MG63 (cell line): ENCODE results near the gene FAHD1. TPM values are rescaled to one million over a fixed set of nuclear protein-coding genes. Genes with fewer than 3 reads are reported as not detected.
A peak's percentile ranks its signal among the peaks of the same experiment; 100 is the strongest.

ENCODE experiments used
- DNase-seq: peaks from one replicate; pipeline ENCODE4 v3.0.0-alpha.2; 2020
- H3K27me3 ChIP-seq: fragments of 250-450 bp; sonication (Bioruptor Pico); 2 replicates; pipeline ENCODE4 v1.5.1; 2020; ENCODE audit warnings: mild to moderate bottlenecking, moderate library complexity
- H3K36me3 ChIP-seq: fragments of 250-450 bp; sonication (Bioruptor Pico); 2 replicates; pipeline ENCODE4 v1.5.1; 2020; ENCODE audit warnings: mild to moderate bottlenecking, moderate library complexity
- H3K4me3 ChIP-seq: fragments of 250-450 bp; sonication (Bioruptor Pico); 2 replicates; pipeline ENCODE4 v1.5.1; 2020; ENCODE audit warnings: mild to moderate bottlenecking, moderate library complexity
- H3K9me3 ChIP-seq: fragments of 250-450 bp; sonication (Bioruptor Pico); 2 replicates; pipeline ENCODE4 v1.5.1; 2020; ENCODE audit warnings: mild to moderate bottlenecking, moderate library complexity
- total RNA-seq: library from RNA; depleted of rRNA; stranded (reverse); fragments of >200 nt; shearing (Covaris generic); gene quantifications from 2 replicates; pipeline ENCODE4 v1.2.3, GENCODE V29; 2014; ENCODE audit warnings: low replicate concordance; rRNA removed

Gene FAHD1
- 33.4 and 35.4 TPM in 2 replicates for total RNA-seq

DNA sequence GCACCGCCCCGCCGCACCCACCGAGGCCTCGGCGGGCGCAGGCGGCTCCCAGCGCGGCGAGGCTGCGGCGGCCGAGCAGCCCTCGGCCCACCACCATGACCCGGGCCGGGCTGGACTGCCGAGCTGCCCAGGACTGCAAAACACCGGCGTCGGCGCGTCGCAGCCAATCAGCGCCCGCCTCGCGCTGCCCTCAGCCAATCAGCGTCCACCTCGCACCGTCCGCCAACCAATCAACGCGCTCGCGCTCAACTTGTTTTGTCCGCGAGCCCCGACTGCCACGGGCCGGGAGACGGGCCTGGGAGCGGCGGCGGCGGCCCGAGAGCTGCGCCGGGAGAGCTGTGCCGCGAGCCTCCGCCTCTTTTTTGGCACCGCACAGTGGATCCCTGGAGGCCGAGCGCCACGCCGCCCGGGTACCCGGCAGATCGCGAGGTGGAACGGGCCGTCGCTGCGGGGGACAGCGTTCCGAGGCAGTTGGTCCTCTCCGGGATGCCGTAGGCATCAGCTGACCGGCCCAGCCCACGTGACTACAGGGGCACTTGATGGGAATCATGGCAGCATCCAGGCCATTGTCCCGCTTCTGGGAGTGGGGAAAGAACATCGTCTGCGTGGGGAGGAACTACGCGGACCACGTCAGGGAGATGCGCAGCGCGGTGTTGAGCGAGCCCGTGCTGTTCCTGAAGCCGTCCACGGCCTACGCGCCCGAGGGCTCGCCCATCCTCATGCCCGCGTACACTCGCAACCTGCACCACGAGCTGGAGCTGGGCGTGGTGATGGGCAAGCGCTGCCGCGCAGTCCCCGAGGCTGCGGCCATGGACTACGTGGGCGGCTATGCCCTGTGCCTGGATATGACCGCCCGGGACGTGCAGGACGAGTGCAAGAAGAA lies at the start of gene FAHD1, which contains the start of gene HAGH:
Gene FAHD1, plus strand, starts transcription at position 516 of the 883 bp plus-strand sequence. Its CDS starts 33 bp downstream, at position 549.
Gene HAGH, minus strand, starts transcription at position 135 of the 883 bp plus-strand sequence. Its CDS starts 38 bp downstream, at position 97.
- DNase-seq: peak; percentile 94
- no peaks in the 10 kb centered on the region for H3K9me3 ChIP-seq
- peaks cover 24% of the 10 kb centered on the region for H3K36me3 ChIP-seq
- peak within 1 kb of the TSS; percentile 80 for H3K4me3 ChIP-seq
- H3K27me3 ChIP-seq: no peaks in the 10 kb centered on the region

GRCh38 chr16:1777375-1778199 lies 49.4 kb upstream of the FAHD1 start:
- H3K4me3 ChIP-seq: no peak overlapping the region
- peaks cover 50% of the 10 kb centered on the region for H3K36me3 ChIP-seq
- no peak for DNase-seq
- H3K27me3 ChIP-seq: no peaks in the 10 kb centered on the region
- no peaks in the 10 kb centered on the region for H3K9me3 ChIP-seq

- Histone ChIP-seq H3K27me3 (no peaks in the 10 kb centered on the region), H3K36me3 (peaks cover 54% of the 10 kb centered on the region), H3K4me3 (no peak overlapping the region), H3K9me3 (no peaks in the 10 kb centered on the region)
- DNase-seq: no peak
These were observed 48.5 kb upstream of the FAHD1 start for GRCh38 chr16:1778200-1779179.

DNA sequence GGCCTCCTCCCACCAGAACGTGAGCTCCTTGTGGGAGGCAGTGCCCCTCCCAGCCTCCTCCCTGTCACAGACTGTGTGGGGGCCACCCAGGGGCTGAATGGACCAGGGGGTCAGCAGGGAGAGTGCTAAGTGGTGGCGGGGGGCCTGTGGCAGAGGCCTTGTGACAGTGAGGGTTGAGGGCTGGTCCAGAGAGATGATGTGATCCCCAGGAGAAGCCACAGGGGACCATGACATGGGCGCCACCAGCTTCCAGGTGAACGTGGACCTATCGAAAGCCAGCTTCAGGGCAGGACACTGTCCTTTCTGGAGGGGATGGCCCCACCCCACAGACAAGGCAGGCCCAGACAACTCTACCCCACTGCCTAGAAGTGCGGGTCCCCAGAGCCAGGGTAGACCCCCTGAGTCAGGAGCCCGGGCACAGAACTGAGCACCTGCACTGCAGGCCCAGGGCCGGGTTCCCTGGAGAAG lies 47.7 kb upstream of the FAHD1 start:
- Histone ChIP-seq H3K27me3 (no peaks in the 10 kb centered on the region), H3K4me3 (no peak overlapping the region), H3K9me3 (no peaks in the 10 kb centered on the region), H3K36me3 (peaks cover 58% of the 10 kb centered on the region)
- DNase-seq: no peak

DNA sequence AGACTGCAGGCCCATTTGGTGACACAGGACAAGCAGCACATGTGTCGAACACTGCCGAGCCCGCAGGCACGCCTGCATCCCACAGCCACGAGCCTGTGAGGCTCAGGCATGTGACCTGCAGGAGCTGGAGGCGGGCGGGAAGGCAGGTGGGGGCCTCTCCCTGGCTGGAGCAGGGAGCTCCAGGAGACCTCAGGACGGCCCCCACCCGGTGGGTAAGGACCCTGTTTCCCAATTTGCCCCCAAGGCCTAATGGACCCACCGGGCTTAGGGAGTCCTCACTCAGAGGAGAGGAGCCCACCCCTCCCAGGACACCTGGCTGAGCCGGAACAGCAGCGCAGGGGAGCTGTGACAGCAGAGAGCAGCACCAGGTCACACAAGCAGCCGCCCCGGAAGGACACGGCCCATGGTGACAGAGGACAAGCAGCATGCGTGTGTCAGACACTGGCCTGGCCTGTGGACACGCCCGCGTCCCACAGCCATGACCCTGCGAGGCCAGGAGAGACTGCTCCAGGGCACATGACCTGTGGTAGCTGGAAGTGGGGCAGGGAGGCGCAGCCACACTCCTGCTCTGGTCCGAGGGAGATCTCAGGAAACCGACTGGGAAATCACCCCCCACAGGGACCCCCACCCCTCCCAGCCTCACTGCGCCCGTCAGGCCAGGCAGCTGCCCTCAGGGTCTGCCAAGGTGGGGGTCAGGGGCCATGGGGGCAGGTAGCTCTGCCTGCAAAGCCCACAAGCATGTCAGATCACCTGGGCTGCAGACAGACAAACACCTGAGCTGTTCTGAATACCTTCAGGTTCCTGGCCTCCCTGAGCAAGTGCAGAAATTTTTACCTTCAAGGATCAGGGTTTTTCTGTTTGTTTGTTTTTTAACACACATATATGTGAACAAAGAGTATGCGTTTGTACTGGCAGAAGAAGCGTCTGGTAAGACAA lies 47.0 kb upstream of the FAHD1 start:
- H3K27me3 ChIP-seq: no peaks in the 10 kb centered on the region
- H3K9me3 ChIP-seq: no peaks in the 10 kb centered on the region
- no peak for DNase-seq
- H3K4me3 ChIP-seq: no peak overlapping the region
- H3K36me3 ChIP-seq: peaks cover 53% of the 10 kb centered on the region

DNA sequence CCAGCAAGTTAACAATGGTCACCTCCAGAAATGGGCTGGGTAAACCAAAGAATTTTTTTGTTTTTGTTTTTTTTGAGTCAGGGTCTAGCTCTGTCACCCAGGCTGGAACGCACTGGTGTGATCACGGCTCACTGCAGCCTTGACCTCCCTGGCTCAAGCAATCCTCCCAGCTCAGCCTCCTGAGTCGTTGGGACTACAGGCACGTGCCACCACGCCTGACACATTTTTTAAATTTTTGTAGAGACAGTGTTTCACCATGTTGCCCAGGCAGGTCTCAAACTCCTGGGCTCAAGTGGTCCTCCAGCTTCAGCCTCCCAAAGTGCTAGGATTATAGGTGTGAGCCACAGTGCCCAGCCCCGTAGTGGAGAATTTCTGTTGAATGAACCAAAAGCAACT lies 46.3 kb upstream of the FAHD1 start:
- DNase-seq: no peak
- Histone ChIP-seq H3K27me3 (no peaks in the 10 kb centered on the region), H3K36me3 (peaks cover 51% of the 10 kb centered on the region), H3K9me3 (no peaks in the 10 kb centered on the region), H3K4me3 (peak overlapping the region; percentile 100; the same call in 1 of the 2 replicates)

- Histone ChIP-seq H3K27me3 (no peaks in the 10 kb centered on the region), H3K4me3 (peak overlapping the region; percentile 100), H3K9me3 (no peaks in the 10 kb centered on the region), H3K36me3 (peaks cover 51% of the 10 kb centered on the region)
- no peak for DNase-seq
These were observed 45.8 kb upstream of the FAHD1 start for GRCh38 chr16:1781254-1781653.

DNA sequence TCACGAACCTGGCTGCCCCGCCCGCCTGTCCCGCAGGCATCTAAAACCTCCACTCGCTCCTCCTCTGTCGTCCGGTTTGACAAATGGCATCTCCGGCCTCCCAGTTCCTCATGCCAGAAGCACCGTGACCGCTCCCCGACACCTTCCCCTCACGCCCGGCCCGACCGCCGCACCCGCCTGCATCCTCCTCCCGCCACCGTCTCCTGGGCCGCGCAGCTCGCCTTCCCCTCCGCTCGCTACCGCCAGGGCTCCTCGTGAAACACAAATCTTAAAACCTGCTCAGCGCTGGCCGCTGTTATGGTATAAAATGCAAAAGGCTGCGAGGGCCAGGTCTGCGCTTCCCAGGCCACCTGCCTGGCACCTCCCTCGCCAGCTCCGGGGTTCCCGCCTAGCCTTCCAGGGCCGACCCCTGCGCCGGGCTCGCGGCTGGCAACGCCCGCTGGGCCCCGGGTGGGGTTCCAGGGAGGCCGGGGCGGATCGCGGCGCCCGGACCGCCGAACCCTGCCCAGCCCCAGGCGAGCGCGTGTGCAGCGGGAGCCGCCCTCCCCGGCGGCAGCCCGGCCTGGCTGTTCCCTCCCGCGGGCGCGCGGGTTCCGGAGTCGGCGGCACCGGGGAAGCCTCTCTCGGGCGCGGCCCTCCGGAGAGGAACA lies 45.1 kb upstream of the FAHD1 start:
- Histone ChIP-seq H3K4me3 (peak overlapping the region; percentile 100), H3K27me3 (no peaks in the 10 kb centered on the region), H3K9me3 (no peaks in the 10 kb centered on the region), H3K36me3 (peaks cover 51% of the 10 kb centered on the region)
- no peak for DNase-seq

- H3K27me3 ChIP-seq: no peaks in the 10 kb centered on the region
- peak within 1 kb of the TSS; percentile 100 for H3K4me3 ChIP-seq
- peak; percentile 100 for DNase-seq
- H3K36me3 ChIP-seq: peaks cover 50% of the 10 kb centered on the region
- no peaks in the 10 kb centered on the region for H3K9me3 ChIP-seq
These were observed 44.4 kb upstream of the FAHD1 start, which contains the start of the genes NUBP2 and SPSB3 for GRCh38 chr16:1782408-1783264. Gene NUBP2, plus strand, starts transcription at chr16:1782960. Its CDS starts 61 bp downstream, at chr16:1783021. Gene SPSB3, minus strand, starts transcription at chr16:1782571. Its CDS starts 1,088 bp downstream, at chr16:1781483.

- no peaks in the 10 kb centered on the region for H3K9me3 ChIP-seq
- no peak for DNase-seq
These were observed 41.8 kb upstream of the FAHD1 start for GRCh38 chr16:1784977-1785845.

GRCh38 chr16:1785846-1786170 lies 41.2 kb upstream of the FAHD1 start:
- Histone ChIP-seq H3K4me3 (no peak overlapping the region), H3K36me3 (peaks cover 58% of the 10 kb centered on the region), H3K27me3 (no peaks in the 10 kb centered on the region), H3K9me3 (no peaks in the 10 kb centered on the region)
- DNase-seq: no peak

More at GRCh38 chr16:1784977-1785845, 41.8 kb upstream of the FAHD1 start:
- Histone ChIP-seq H3K4me3 (no peak overlapping the region), H3K36me3 (peaks cover 58% of the 10 kb centered on the region), H3K27me3 (no peaks in the 10 kb centered on the region)

DNA sequence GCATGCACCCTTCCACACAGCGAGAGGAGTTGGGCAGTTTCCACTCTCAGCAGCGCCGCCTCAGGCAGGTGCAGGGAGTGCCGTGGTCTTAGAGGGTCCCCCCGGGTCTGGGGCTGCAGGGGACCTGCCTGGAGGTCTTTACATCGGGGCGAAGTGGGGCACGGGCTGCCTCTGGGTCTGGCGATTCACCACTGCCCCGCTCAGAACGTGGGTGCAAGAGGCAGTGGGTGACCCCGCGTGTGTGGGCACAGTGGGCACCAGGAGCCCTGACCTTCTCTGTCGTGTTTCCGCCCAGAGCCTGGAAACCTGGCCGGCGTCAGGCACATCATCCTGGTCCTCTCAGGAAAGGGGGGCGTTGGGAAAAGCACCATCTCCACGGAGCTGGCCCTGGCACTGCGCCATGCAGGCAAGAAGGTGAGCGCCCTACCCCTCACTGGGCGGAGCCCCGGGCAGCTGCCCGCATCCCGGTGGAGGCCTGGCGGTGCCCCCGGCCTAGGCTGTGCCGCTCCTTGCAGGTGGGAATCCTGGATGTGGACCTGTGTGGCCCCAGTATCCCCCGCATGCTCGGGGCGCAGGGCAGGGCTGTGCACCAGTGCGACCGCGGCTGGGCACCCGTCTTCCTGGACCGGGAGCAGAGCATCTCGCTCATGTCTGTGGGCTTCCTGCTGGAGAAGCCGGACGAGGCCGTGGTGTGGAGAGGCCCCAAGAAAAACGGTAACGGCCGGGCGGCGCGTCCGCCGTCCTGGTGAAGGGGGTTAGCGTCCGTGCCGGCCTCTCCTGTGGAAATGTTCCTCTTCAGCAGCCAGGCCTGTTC lies 40.6 kb upstream of the FAHD1 start:
- H3K4me3 ChIP-seq: no peak overlapping the region
- H3K36me3 ChIP-seq: peaks cover 54% of the 10 kb centered on the region
- no peaks in the 10 kb centered on the region for H3K27me3 ChIP-seq
- DNase-seq: no peak
- no peaks in the 10 kb centered on the region for H3K9me3 ChIP-seq
